ENCODE results near the gene ARNT2. TPM values are rescaled to one million over a fixed set of nuclear protein-coding genes. Genes with fewer than 3 reads are reported as not detected.

The ARNT2 gene
- total and polyA plus RNA-seq, 2 of the 13 experiments (the other 11 are each of a cell fraction or from before 2014, with no cell fraction given): 0.69 to 1.7 TPM

DNA sequence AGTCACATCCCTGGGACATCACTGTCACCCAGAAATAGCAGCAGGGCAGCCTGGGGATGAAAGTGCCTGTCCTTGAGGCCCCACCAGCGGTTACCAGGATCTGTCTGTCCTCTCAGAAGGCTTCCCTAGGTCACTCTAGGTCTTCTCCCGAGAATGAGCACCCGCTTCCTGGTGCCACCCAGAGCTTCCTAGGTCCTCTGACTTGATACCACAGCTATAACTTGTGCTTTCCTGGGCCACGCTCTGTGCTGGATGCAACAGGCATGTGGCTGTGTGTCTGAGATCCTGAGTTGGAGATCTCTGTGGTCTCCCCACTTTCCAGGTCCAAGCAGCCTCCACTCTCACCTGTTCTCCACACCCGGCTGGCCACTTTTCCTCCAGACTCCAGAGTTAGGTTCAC is 25.8 kb downstream of the ARNT2 start:
- 35% methylated on average over 4 of the region's 5 CpGs for WGBS (ENCODE audit: low lambda C conversion rate)
- H3K4me1 ChIP-seq (ENCODE audit: insufficient read depth, low read length): peaks cover 9% of the 10 kb centered on the region
- peaks cover 0 to 13% of the 10 kb centered on the region in 2 experiments; a peak in 1 of 5 replicates for H3K27me3 ChIP-seq (ENCODE audit: control insufficient read depth in 1 of 2, insufficient read depth in 2 of 2, low read length in 2 of 2)
- no peak for DNase-seq (ENCODE audit: low spot score)
- no peak for FAIRE-seq
- no peaks in the 10 kb centered on the region for H3K9me3 ChIP-seq (ENCODE audit: low read length)
- no peaks in the 10 kb centered on the region for H3K79me2 ChIP-seq (ENCODE audit: insufficient read depth, low read length)
- H3K4me3 ChIP-seq (replicated peaks in 1 of 3; ENCODE audit: insufficient read depth in 1 of 3, low read depth in 2 of 3, low read length in 3 of 3): no peak overlapping the region
- no peak overlapping the region for H2AFZ ChIP-seq (ENCODE audit: low read length)
- intact Hi-C loops (cut with micrococcal nuclease; ENCODE audit: unreplicated experiment): no loop called here
- no peaks in the 10 kb centered on the region for H3K36me3 ChIP-seq (replicated peaks in 1 of 2; ENCODE audit: control insufficient read depth in 1 of 2, insufficient read depth in 2 of 2, low read length in 2 of 2)
- TF ChIP-seq HNRNPLL (IDR thresholded peaks at IDR 0.05; ENCODE audit: low read depth, low read length, poor library complexity, severe bottlenecking) (no peak), MIER2 (CRISPR knock-in tag; IDR thresholded peaks at IDR 0.05) (no peak), RFXAP (CRISPR knock-in tag; IDR thresholded peaks at IDR 0.05; ENCODE audit: borderline replicate concordance) (no peak), RARG (CRISPR knock-in tag; IDR thresholded peaks at IDR 0.05; ENCODE audit: low read depth) (no peak), YEATS4 (CRISPR knock-in tag; IDR thresholded peaks at IDR 0.05; ENCODE audit: borderline replicate concordance) (no peak), HHEX (CRISPR knock-in tag; IDR thresholded peaks at IDR 0.05) (no peak), ZFP62 (CRISPR knock-in tag; IDR thresholded peaks at IDR 0.05) (no peak)
- BruUV-seq (replicated peaks): no TSS peak
- in situ Hi-C loops (cut with HindIII; ENCODE audit: extremely low pct_ligation_motif_present, low pct_unique_long_range_greater_than_20kb): no loop called here
- CTCF ChIA-PET (ENCODE audit: low intra/inter-chr PET ratio, low total read pairs): no interaction called here
- ATAC-seq: no peak
- no peak overlapping the region for H3K9ac ChIP-seq (ENCODE audit: insufficient read depth, low read depth, low read length)
- H3K27ac ChIP-seq (ENCODE audit: extremely low read length, insufficient read depth, low read length): no peak overlapping the region
- no peak overlapping the region for H3K4me2 ChIP-seq (ENCODE audit: low read depth, low read length)
- H4K20me1 ChIP-seq (ENCODE audit: insufficient read depth, low read length): no peaks in the 10 kb centered on the region
- POLR2A ChIA-PET: no interaction called here

DNA sequence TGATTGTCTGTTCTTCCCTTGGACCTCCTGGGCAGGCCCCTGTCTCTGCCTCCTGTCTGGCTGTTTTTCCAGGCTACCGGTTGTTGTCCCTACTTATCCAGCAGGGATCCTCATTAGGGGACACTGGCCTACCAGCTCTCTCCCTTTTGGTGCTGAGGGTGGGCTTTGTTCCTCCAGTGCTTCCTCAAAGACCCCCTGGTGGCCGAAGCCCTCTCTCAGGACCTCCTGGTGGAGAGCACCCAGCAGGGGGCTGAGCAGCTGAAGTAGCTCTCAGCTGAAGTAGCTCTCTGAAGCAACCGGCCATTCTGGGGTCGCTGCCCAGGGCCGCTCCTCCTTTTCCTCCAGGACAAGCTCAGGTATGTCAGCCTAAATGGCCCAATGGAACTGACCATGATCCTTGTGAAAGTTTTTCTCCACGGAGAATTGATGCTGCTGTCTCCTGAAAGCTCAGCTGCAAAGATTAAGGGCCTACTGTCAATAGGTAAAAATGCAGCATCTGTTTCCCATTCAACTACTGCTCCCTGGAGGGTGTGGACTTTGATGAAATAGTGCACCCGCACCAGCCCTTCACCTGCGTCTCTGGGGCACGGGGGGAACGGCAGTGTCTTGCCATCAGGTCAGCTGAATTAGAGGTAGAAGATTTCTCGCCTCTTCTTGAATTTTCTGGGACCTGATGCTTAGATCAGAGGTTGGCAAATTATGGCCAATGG is 27.6 kb downstream of the ARNT2 start:
- 39% methylated on average over 9 of the region's 11 CpGs for WGBS (ENCODE audit: low lambda C conversion rate)
- CTCF ChIA-PET (ENCODE audit: low intra/inter-chr PET ratio, low total read pairs): no interaction called here
- FAIRE-seq: no peak
- TF ChIP-seq MTA3 (CRISPR knock-in tag; IDR thresholded peaks at IDR 0.05): no peak
- TF ChIP-seq ZBTB21 (CRISPR knock-in tag; IDR thresholded peaks at IDR 0.05): no peak
- no peak for TF ChIP-seq KAT2B (IDR thresholded peaks at IDR 0.05; ENCODE audit: borderline replicate concordance, low read depth, low read length)
- TF ChIP-seq, protein P1, sequence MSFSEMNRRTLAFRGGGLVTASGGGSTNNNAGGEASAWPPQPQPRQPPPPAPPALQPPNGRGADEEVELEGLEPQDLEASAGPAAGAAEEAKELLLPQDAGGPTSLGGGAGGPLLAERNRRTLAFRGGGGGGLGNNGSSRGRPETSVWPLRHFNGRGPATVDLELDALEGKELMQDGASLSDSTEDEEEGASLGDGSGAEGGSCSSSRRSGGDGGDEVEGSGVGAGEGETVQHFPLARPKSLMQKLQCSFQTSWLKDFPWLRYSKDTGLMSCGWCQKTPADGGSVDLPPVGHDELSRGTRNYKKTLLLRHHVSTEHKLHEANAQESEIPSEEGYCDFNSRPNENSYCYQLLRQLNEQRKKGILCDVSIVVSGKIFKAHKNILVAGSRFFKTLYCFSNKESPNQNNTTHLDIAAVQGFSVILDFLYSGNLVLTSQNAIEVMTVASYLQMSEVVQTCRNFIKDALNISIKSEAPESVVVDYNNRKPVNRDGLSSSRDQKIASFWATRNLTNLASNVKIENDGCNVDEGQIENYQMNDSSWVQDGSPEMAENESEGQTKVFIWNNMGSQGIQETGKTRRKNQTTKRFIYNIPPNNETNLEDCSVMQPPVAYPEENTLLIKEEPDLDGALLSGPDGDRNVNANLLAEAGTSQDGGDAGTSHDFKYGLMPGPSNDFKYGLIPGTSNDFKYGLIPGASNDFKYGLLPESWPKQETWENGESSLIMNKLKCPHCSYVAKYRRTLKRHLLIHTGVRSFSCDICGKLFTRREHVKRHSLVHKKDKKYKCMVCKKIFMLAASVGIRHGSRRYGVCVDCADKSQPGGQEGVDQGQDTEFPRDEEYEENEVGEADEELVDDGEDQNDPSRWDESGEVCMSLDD (CRISPR knock-in tag; IDR thresholded peaks at IDR 0.05; ENCODE audit: borderline replicate concordance): no peak
- TF ChIP-seq ZNF558 (CRISPR knock-in tag; IDR thresholded peaks at IDR 0.05; ENCODE audit: borderline replicate concordance): no peak
- no peak for TF ChIP-seq ZKSCAN1 (IDR thresholded peaks at IDR 0.05; ENCODE audit: low read length)
- TF ChIP-seq, protein P2, sequence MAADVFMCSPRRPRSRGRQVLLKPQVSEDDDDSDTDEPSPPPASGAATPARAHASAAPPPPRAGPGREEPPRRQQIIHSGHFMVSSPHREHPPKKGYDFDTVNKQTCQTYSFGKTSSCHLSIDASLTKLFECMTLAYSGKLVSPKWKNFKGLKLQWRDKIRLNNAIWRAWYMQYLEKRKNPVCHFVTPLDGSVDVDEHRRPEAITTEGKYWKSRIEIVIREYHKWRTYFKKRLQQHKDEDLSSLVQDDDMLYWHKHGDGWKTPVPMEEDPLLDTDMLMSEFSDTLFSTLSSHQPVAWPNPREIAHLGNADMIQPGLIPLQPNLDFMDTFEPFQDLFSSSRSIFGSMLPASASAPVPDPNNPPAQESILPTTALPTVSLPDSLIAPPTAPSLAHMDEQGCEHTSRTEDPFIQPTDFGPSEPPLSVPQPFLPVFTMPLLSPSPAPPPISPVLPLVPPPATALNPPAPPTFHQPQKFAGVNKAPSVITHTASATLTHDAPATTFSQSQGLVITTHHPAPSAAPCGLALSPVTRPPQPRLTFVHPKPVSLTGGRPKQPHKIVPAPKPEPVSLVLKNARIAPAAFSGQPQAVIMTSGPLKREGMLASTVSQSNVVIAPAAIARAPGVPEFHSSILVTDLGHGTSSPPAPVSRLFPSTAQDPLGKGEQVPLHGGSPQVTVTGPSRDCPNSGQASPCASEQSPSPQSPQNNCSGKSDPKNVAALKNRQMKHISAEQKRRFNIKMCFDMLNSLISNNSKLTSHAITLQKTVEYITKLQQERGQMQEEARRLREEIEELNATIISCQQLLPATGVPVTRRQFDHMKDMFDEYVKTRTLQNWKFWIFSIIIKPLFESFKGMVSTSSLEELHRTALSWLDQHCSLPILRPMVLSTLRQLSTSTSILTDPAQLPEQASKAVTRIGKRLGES (CRISPR knock-in tag; IDR thresholded peaks at IDR 0.05; ENCODE audit: borderline replicate concordance): no peak

More for the DNA sequence above, 27.6 kb downstream of the ARNT2 start:
- Histone ChIP-seq H3K27me3 (ENCODE audit: control insufficient read depth in 1 of 2, insufficient read depth in 2 of 2, low read length in 2 of 2) (peaks cover 0 to 10% of the 10 kb centered on the region in 2 experiments; a peak in 1 of 5 replicates), H3K4me3 (replicated peaks in 1 of 3; ENCODE audit: insufficient read depth in 1 of 3, low read depth in 2 of 3, low read length in 3 of 3) (no peak overlapping the region), H3K4me1 (ENCODE audit: insufficient read depth, low read length) (peaks cover 27% of the 10 kb centered on the region), H3K79me2 (ENCODE audit: insufficient read depth, low read length) (no peaks in the 10 kb centered on the region), H2AFZ (ENCODE audit: low read length) (no peak overlapping the region), H4K20me1 (ENCODE audit: insufficient read depth, low read length) (no peaks in the 10 kb centered on the region), H3K4me2 (ENCODE audit: low read depth, low read length) (no peak overlapping the region), H3K36me3 (replicated peaks in 1 of 2; ENCODE audit: control insufficient read depth in 1 of 2, insufficient read depth in 2 of 2, low read length in 2 of 2) (no peaks in the 10 kb centered on the region), H3K27ac (ENCODE audit: extremely low read length, insufficient read depth, low read length) (no peak overlapping the region), H3K9ac (ENCODE audit: insufficient read depth, low read depth, low read length) (no peak overlapping the region), H3K9me3 (ENCODE audit: low read length) (no peaks in the 10 kb centered on the region)
- DNase-seq (ENCODE audit: low spot score) (no peak), ATAC-seq (no peak)
- in situ Hi-C loops (cut with HindIII; ENCODE audit: extremely low pct_ligation_motif_present, low pct_unique_long_range_greater_than_20kb) (no loop called here), intact Hi-C loops (cut with micrococcal nuclease; ENCODE audit: unreplicated experiment) (no loop called here)
- BruUV-seq (replicated peaks): no TSS peak
- POLR2A ChIA-PET: no interaction called here

All from HepG2 (cell line).